K562 (cell line): ENCODE results near the gene TCEAL4. TPM values are rescaled to one million over a fixed set of nuclear protein-coding genes. Genes with fewer than 3 reads are reported as not detected.

Experiments
- ATAC-seq: fragments of 200-7000 bp; cut with Tn5 transposase; 3 replicates; pipeline ENCODE4 v1.9.1; 2020; ENCODE audit warnings: moderate library complexity
- Bru-seq: library from RNA; stranded (reverse); fragments of 400-500 nt; gene quantifications from one replicate; lab custom pipeline; 2021; lab: Mats Ljungman, UMichigan
- BruChase-seq, 2 experiments: library from RNA; stranded (reverse); fragments of 400-500 nt; gene quantifications; one replicate each; lab custom pipeline; 2021; lab: Mats Ljungman, UMichigan
- BruUV-seq: library from RNA; stranded (reverse); fragments of 400-500 nt; replicated peaks from 2 replicates; lab custom pipeline; 2021; lab: Mats Ljungman, UMichigan
- CTCF ChIA-PET: fragments of 300-600 bp; formaldehyde crosslinking; extraction: SDS; loops from one replicate; lab custom pipeline; 2021; ENCODE audit warnings: low intra/inter-chr PET ratio; lab: Yijun Ruan, JAX
- POLR2A ChIA-PET: fragments of 300-600, 350-650 bp; sonication (Branson Sonifier 250); formaldehyde crosslinking; extraction: SDS; loops from one replicate; lab custom pipeline; 2021; ENCODE audit warnings: antibody characterized with exemption, inconsistent platforms; lab: Yijun Ruan, JAX
- DNase-seq, 4 experiments: peaks; one replicate each; pipeline versions ENCODE4 v3.0.0 to v3.0.0-alpha.2; 2011 to 2018; ENCODE audit warnings: low spot score in 3 of 4, mixed read lengths in 3 of 4; ENCODE audit errors: extremely low read depth in 1 of 4
- FAIRE-seq: peaks from 2 replicates; lab custom pipeline; 2011; peaks lifted over from hg19 to GRCh38; lab: Jason Lieb, UNC
- H2AFZ ChIP-seq: 2 replicates; pipeline ENCODE4 v1.6.0; 2011; ENCODE audit warnings: low read depth, low read length, control low read depth, inconsistent platforms
- H3K27ac ChIP-seq: fragments of 200-600 bp; 3 replicates; pipeline ENCODE4 v1.8.0; 2011; ENCODE audit warnings: low read depth, mild to moderate bottlenecking, control low read depth, inconsistent platforms, low read length, moderate library complexity, mixed read lengths; ENCODE audit errors: extremely low read depth
- H3K27me3 ChIP-seq, 2 experiments: fragments of 300-600 bp in 1 of 2; 2 replicates in 1 of 2; 3 replicates in 1 of 2; pipeline versions ENCODE4 v1.6.0 to v1.8.0; 2011; ENCODE audit warnings: inconsistent platforms in 2 of 2, low read length in 2 of 2, mild to moderate bottlenecking in 1 of 2, mixed read lengths in 1 of 2, moderate library complexity in 1 of 2; ENCODE audit not compliant: control insufficient read depth in 2 of 2, insufficient read depth in 2 of 2
- H3K36me3 ChIP-seq: fragments of 300-600 bp; 3 replicates; pipeline ENCODE4 v1.8.0; 2011; ENCODE audit warnings: mild to moderate bottlenecking, low read length, inconsistent platforms; ENCODE audit not compliant: control insufficient read depth, insufficient read depth
- H3K4me1 ChIP-seq, 2 experiments: fragments of 200-600 bp in 1 of 2; replicated peaks in 1 of 2; 2 replicates in 1 of 2; 3 replicates in 1 of 2; pipeline versions ENCODE4 v1.5.1 to v1.8.0; 2011; ENCODE audit warnings: inconsistent platforms in 2 of 2, low read length in 2 of 2, mild to moderate bottlenecking in 1 of 2, mixed read lengths in 1 of 2, moderate library complexity in 1 of 2; ENCODE audit not compliant: control insufficient read depth in 2 of 2, insufficient read depth in 2 of 2
- H3K4me2 ChIP-seq: 2 replicates; pipeline ENCODE4 v1.6.1; 2011; ENCODE audit warnings: low read length, control low read depth, inconsistent platforms, mixed read lengths; ENCODE audit not compliant: insufficient read depth
- H3K4me3 ChIP-seq: fragments of 200-600 bp; sonication (generic), shearing (Covaris generic); 2 replicates; pipeline ENCODE4 v1.5.1; 2016; ENCODE audit warnings: control low read depth, inconsistent platforms
- H3K79me2 ChIP-seq: fragments of 200-600 bp; 3 replicates; pipeline ENCODE4 v1.8.0; 2011; ENCODE audit warnings: low read length, inconsistent platforms; ENCODE audit not compliant: control insufficient read depth, insufficient read depth
- H3K9ac ChIP-seq, 2 experiments: 2 replicates each; pipeline versions ENCODE4 v1.6.0 to v1.6.1; 2011; ENCODE audit warnings: low read depth in 2 of 2, low read length in 2 of 2, control low read depth in 1 of 2, inconsistent platforms in 1 of 2, mild to moderate bottlenecking in 1 of 2, mixed read lengths in 1 of 2; ENCODE audit not compliant: insufficient read depth in 1 of 2
- H3K9me1 ChIP-seq: one replicate; pipeline ENCODE4 v1.6.0; 2011; ENCODE audit warnings: inconsistent platforms, mild to moderate bottlenecking, low read length, moderate library complexity; ENCODE audit not compliant: control insufficient read depth, insufficient read depth
- H3K9me3 ChIP-seq: replicated peaks from 2 replicates; pipeline ENCODE4 v1.5.1; 2011; ENCODE audit warnings: low read depth, low read length, inconsistent platforms; ENCODE audit not compliant: control insufficient read depth, insufficient read depth
- H4K20me1 ChIP-seq: replicated peaks from 2 replicates; pipeline ENCODE4 v1.6.1; 2011; ENCODE audit warnings: low read length, inconsistent platforms, mixed read lengths; ENCODE audit not compliant: control insufficient read depth, insufficient read depth
- BHLHE40 ChIP-seq: IDR thresholded peaks from 2 replicates; pipeline ENCODE4 v1.6.1; 2011; ENCODE audit warnings: low read length, improper control_type of control experiment
- ETV5 ChIP-seq: sonication (generic); formaldehyde crosslinking; IDR thresholded peaks from 2 replicates; pipeline ENCODE4 v1.4.0; 2020; ENCODE audit warnings: low read depth, mild to moderate bottlenecking, missing genetic modification reagents
- EZH2 ChIP-seq: IDR thresholded peaks from 2 replicates; pipeline ENCODE4 v1.6.1; 2012; ENCODE audit warnings: low read depth, mild to moderate bottlenecking, inconsistent platforms, low read length, borderline replicate concordance
- FOXO4 ChIP-seq: fragments of 450-650 bp; formaldehyde crosslinking; IDR thresholded peaks from 2 replicates; pipeline ENCODE4 v1.4.0; 2020; ENCODE audit warnings: mild to moderate bottlenecking, moderate library complexity
- HCFC1 ChIP-seq: IDR thresholded peaks from 2 replicates; pipeline ENCODE4 v1.6.1; 2012; ENCODE audit warnings: low read depth, low read length, improper control_type of control experiment
- KDM5B ChIP-seq: fragments of 200-600 bp; sonication (generic); IDR thresholded peaks from 2 replicates; pipeline ENCODE4 v1.6.1; 2012; ENCODE audit warnings: low read depth, mild to moderate bottlenecking, moderate library complexity, low read length, control low read depth, inconsistent platforms; ENCODE audit not compliant: insufficient replicate concordance
- MCM3 ChIP-seq: fragments of 450-650 bp; IDR thresholded peaks from 2 replicates; pipeline ENCODE4 v1.6.1; 2016
- MEIS2 ChIP-seq: fragments of 450-650 bp; IDR thresholded peaks from 2 replicates; pipeline ENCODE4 v1.6.1; 2014; ENCODE audit warnings: mild to moderate bottlenecking; ENCODE audit not compliant: partially characterized antibody
- NR1H2 ChIP-seq: sonication (generic); formaldehyde crosslinking; IDR thresholded peaks from 2 replicates; pipeline ENCODE4 v1.4.0; 2020; ENCODE audit warnings: mild to moderate bottlenecking, missing genetic modification reagents
- PHF20 ChIP-seq: fragments of 450-650 bp; IDR thresholded peaks from 2 replicates; pipeline ENCODE4 v1.6.1; 2018; ENCODE audit not compliant: partially characterized antibody
- USF2 ChIP-seq: sonication (generic); formaldehyde crosslinking; IDR thresholded peaks from 2 replicates; pipeline ENCODE4 v1.5.0; 2020; ENCODE audit warnings: missing genetic modification reagents
- ZNF140 ChIP-seq: fragments of 250-450 bp; sonication (Bioruptor Pico); IDR thresholded peaks from 2 replicates; pipeline ENCODE4 v1.8.0; 2021; ENCODE audit warnings: moderate library complexity, mild to moderate bottlenecking, inconsistent platforms
- ZNF224 ChIP-seq: sonication (generic); formaldehyde crosslinking; IDR thresholded peaks from 2 replicates; pipeline ENCODE4 v1.8.0; 2022; ENCODE audit warnings: mild to moderate bottlenecking, missing genetic modification reagents
- ZNF347 ChIP-seq: fragments of 450-650 bp; formaldehyde crosslinking; IDR thresholded peaks from 2 replicates; pipeline ENCODE4 v1.4.0; 2020; ENCODE audit warnings: low read depth, mild to moderate bottlenecking, moderate library complexity
- ZNF584 ChIP-seq: fragments of 200-800 bp; sonication (Bioruptor generic); IDR thresholded peaks from 2 replicates; pipeline ENCODE4 v1.6.1; 2016; ENCODE audit warnings: low read depth, mild to moderate bottlenecking, missing genetic modification characterization, missing compliant biosample characterization
- WGBS: fragments of 100-300 bp; shearing (Covaris generic); methylation state at CpG from one replicate; pipeline ENCODE4 v1.1.6; 2016; ENCODE audit warnings: low coverage, mixed read lengths; ENCODE audit not compliant: insufficient coverage; ENCODE audit errors: missing lambda C conversion rate; 5-methylcytosine and 5-hydroxymethylcytosine counted together
- in situ Hi-C: fragments of 300-500 bp; cut with MboI; formaldehyde crosslinking; loops from 4 replicates; pipeline ENCODE4 v1.15.0; 2018; ENCODE audit warnings: inconsistent platforms, mixed read lengths
- intact Hi-C: fragments of 100-400 bp; cut with micrococcal nuclease; formaldehyde crosslinking; loops from 2 replicates; pipeline ENCODE4 v1.14.2; 2022
- long read RNA-seq, 3 experiments: library from polyadenylated mRNA in 2 of 3; library from RNA in 1 of 3; unstranded in 2 of 3; stranded (forward) in 1 of 3; transcript quantifications; one replicate each; pipeline ENCODE4 v2.0.0, GENCODE V29; 2019 to 2022
- polyA minus RNA-seq, 3 experiments: library from RNA; depleted of rRNA, polyadenylated mRNA; stranded (reverse); fragments of >200 nt; gene quantifications; 2 replicates each; pipeline ENCODE4 v1.2.3, GENCODE V29; 2011
- polyA plus RNA-seq, 8 experiments: library from polyadenylated mRNA; depleted of rRNA in 4 of 8; stranded (reverse) in 5 of 8; unstranded in 3 of 8; fragments of >200 nt; fragmentation: Nextera tagmentation in 2 of 8; fragmentation: Illumina TruSeq in 1 of 8; extraction: Ambion mirVana in 2 of 8; extraction: Trizol in 1 of 8; gene quantifications; 2 replicates each; pipeline versions ENCODE4 v1.2.1 to v1.2.3, GENCODE V29; 2011 to 2014; ENCODE audit warnings: inconsistent platforms in 1 of 8, missing spikeins in 1 of 8
- total RNA-seq, 7 experiments: library from RNA; depleted of rRNA in 6 of 7; stranded (reverse); fragments of >200 nt in 6 of 7; fragmentation: Illumina TruSeq in 2 of 7; extraction: Trizol in 2 of 7; gene quantifications; 2 replicates each; pipeline versions ENCODE4 v1.2.1 to v1.2.3, GENCODE V29; 2011 to 2021; ENCODE audit warnings: low replicate concordance in 1 of 7

TCEAL4 gene
- not detected in 2 replicates for total RNA-seq (2011; cell fraction: chromatin; rRNA removed; ENCODE audit: low replicate concordance)
- total RNA-seq (2011; cell fraction: nucleolus; rRNA removed), result not detected in 2 replicates
- total RNA-seq (2011; cell fraction: nucleoplasm; rRNA removed), result not detected in 2 replicates
- total RNA-seq (2014; rRNA removed), result 3.9 and 4.0 TPM in 2 replicates
- total RNA-seq (2014; rRNA removed; fragmentation: Illumina TruSeq; extraction: Trizol), result 7.0 and 8.3 TPM in 2 replicates
- 7.9 and 8.4 TPM in 2 replicates for total RNA-seq (2015; rRNA removed; fragmentation: Illumina TruSeq; extraction: Trizol)
- 2.9 and 3.1 TPM in 2 replicates for total RNA-seq (2021)
- 0.36 and 0.37 TPM in 2 replicates for polyA plus RNA-seq (2011; rRNA removed)
- 0.34 TPM in 1 of 2 replicates, not detected in the other for polyA plus RNA-seq (2011; cell fraction: cytosol; rRNA removed)
- 0.27 TPM in 1 of 2 replicates, not detected in the other for polyA plus RNA-seq (2011; cell fraction: nucleus; rRNA removed)
- polyA plus RNA-seq (2012), result 9.3 and 12.4 TPM in 2 replicates
- 9.3 and 12.3 TPM in 2 replicates for polyA plus RNA-seq (2014; fragmentation: Illumina TruSeq; extraction: Trizol)
- 1 to 10 TPM; 6.9 to 9.1 TPM for polyA plus RNA-seq (2014; fragmentation: Nextera tagmentation; extraction: Ambion mirVana)
- polyA plus RNA-seq (2014; rRNA removed), result 7.3 and 8.9 TPM in 2 replicates
- 0.39 TPM in 1 of 2 replicates, not detected in the other for polyA minus RNA-seq (2011; rRNA and poly(A)+ RNA removed)
- not detected in 2 replicates for polyA minus RNA-seq (2011; cell fraction: cytosol; rRNA and poly(A)+ RNA removed)
- polyA minus RNA-seq (2011; cell fraction: nucleus; rRNA and poly(A)+ RNA removed), result 0.44 and 0.54 TPM in 2 replicates
- Bru-seq, nascent RNA, result percentile 45 among the genes with signal in this experiment
- BruChase-seq, experiment 1, labeled RNA remaining after a 2-hour chase, result percentile 48 among the genes with signal in this experiment
- BruChase-seq, experiment 2, labeled RNA remaining after a 6-hour chase, result percentile 55 among the genes with signal in this experiment
- long read RNA-seq, experiment 1, partial matches to known transcripts, result 0 of 4 reads
- long read RNA-seq, experiment 1, other reads (novel, unspliced or antisense), result 0 of 4 reads
- long read RNA-seq, experiment 2, partial matches to known transcripts, result 0 of 2 reads
- long read RNA-seq, experiment 2, other reads (novel, unspliced or antisense), result 1 of 2 reads
- long read RNA-seq, experiment 3, result 0 reads

GRCh38 chrX:103585411-103586313 lies at the start of gene TCEAL4:
Gene TCEAL4 (plus strand): TSS chrX:103585515. CDS start chrX:103586676, 1,161 bp downstream.
- CTCF ChIA-PET, result no interaction called here
- ATAC-seq (peak; percentile 88), DNase-seq (peak in 2 of 4 experiments; percentile 6 to 24), FAIRE-seq (no peak)
- H3K9me3 ChIP-seq, result no peaks in the 10 kb centered on the region
- H3K4me2 ChIP-seq, result peak within 1 kb of the TSS; percentile 55
- H2AFZ ChIP-seq, result peak within 1 kb of the TSS; percentile 63
- intact Hi-C loops (no loop called here), in situ Hi-C loops (no loop called here)
- peak within 1 kb of the TSS; percentile 37 for H3K4me3 ChIP-seq
- H3K27me3 ChIP-seq, result 0 out of 5 replicates have a peak, but pooled peaks cover 0 to 6% of the 10 kb centered on the region in 2 experiments
- H3K27ac ChIP-seq, result no peak within 1 kb of the TSS
- H4K20me1 ChIP-seq, result no peaks in the 10 kb centered on the region
- H3K9ac ChIP-seq, result peak within 1 kb of the TSS in 1 of 2 experiments; percentile 78; a peak in 2 of 4 replicates
- POLR2A ChIA-PET, result interaction anchor here (0.6 kb wide), 1 partner anchor 522 kb away, joined by 4 read pairs; the partner anchor contains the start of gene BEX1
- no peaks in the 10 kb centered on the region for H3K36me3 ChIP-seq
- 20% methylated on average over 2 of the region's 56 CpGs for WGBS
- H3K79me2 ChIP-seq, result no peaks in the 10 kb centered on the region
- peaks cover 0 to 5% of the 10 kb centered on the region in 2 experiments; a peak in 3 of 5 replicates for H3K4me1 ChIP-seq
- no TSS peak for BruUV-seq
- H3K9me1 ChIP-seq, result no peaks in the 10 kb centered on the region
- TF ChIP-seq HCFC1 (no peak), EZH2 (no peak), MCM3 (no peak), USF2 (CRISPR knock-in tag) (peak; percentile 36), BHLHE40 (peak; percentile 84), ZNF584 (CRISPR knock-in tag) (no peak), NR1H2 (CRISPR knock-in tag) (no peak), PHF20 (no peak), ETV5 (CRISPR knock-in tag) (no peak), FOXO4 (no peak), KDM5B (no peak), ZNF224 (no peak), ZNF347 (CRISPR knock-in tag) (no peak), MEIS2 (no peak), ZNF140 (CRISPR knock-in tag) (no peak)
